ENCODE results near the gene HDDC3.

The HDDC3 gene

GRCh38 chr15:90953947-90954711 lies 21.8 kb upstream of the HDDC3 start:
- DNase-seq = no peak

DNA sequence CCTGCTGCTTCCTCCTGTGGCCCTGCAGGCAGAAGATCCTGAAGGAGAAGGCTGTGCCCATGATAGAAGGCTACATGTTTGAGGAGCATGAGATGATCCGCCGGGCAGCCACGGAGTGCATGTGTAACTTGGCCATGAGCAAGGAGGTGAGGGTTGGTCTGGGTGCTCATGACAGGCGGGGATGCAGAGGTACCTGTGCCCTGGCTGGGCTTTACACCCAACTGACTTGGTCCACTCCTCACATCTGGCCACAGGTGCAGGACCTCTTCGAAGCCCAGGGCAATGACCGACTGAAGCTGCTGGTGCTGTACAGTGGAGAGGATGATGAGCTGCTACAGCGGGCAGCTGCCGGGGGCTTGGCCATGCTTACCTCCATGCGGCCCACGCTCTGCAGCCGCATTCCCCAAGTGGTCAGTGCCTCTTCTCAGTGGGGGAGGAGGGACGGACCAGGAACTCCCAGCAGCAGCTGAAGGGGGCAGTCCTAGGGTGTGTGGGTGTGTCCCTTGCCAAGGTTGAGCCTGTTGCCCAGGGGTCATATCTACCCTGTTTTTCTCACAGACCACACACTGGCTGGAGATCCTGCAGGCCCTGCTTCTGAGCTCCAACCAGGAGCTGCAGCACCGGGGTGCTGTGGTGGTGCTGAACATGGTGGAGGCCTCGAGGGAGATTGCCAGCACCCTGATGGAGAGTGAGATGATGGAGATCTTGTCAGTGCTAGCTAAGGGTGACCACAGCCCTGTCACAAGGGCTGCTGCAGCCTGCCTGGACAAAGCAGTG lies 20.7 kb upstream of the HDDC3 start:
- DNase-seq = no peak

DNA sequence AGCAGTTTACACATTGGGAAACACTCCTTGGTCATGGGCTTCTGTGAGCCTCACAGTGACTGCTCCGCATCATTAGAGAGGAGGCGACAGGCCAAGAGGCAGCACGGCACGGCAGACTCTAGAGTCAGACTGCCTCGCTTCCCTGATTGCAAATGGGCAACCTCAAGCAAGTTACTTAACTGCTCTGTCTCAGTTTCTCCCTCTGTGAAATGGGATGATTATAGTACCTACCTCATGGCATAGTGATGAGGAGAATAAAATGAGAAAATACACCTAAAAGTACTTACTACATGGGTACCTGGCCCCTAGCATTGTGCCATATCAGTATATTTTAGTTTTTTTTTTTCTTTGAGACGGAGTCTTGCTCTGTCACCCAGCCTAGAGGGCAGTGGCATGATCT lies 18.3 kb upstream of the HDDC3 start:
- no peak for DNase-seq

- DNase-seq = no peak
Measured at GRCh38 chr15:90949979-90950675, 17.8 kb upstream of the HDDC3 start.

DNA sequence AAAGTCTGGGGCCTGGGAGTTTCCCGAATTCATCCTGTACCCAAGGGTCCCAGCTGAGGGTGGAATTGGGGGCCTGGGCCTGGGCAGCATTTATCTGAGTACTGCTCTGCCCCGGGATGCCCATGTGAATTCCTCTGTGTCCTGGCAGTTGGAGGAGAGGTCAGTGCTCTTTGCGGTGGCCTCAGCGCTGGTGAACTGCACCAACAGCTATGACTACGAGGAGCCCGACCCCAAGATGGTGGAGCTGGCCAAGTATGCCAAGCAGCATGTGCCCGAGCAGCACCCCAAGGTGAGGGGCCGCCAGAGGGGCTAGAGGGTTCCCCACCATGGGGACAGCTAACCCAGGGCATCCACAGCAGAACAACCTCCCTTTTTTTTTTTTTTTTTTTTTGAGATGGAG lies 16.2 kb upstream of the HDDC3 start:
- DNase-seq = no peak

GRCh38 chr15:90947577-90948357 lies 15.4 kb upstream of the HDDC3 start:
- DNase-seq = no peak

DNA sequence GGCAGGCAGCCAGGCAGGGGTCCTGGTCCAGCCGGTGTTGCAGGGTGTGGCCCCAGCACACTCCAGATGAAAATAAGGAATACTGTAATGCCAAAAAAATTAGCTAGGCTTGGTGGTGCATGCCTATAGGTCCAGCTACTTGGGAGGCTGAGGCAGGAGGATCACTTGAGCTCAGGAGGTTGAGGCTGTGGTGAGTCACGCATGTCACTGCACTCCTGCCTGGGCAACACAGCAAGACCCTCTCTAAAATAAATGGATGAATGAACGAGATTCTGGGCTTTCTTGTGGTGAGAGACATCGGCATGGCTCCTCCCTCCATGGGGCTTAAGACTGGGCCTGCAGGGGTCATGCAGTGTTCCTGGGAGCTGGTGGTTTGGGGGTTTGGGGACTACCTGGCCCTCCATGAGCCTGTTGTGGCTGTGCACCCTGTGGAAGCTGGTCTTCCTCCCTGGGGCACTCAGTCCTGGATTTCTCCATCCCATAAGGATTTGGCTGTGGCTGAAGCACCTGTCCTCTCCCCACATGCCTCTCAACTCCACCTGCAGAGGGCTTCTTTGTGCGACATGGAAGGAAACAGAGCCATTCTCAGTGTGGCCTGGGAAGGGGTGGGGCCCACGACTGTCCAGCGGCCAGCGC lies 14.7 kb upstream of the HDDC3 start:
- DNase-seq = no peak

- no peak for DNase-seq
Measured at GRCh38 chr15:90946538-90946937, 14.2 kb upstream of the HDDC3 start.

GRCh38 chr15:90945091-90945490 lies 12.7 kb upstream of the HDDC3 start:
- no peak for DNase-seq

GRCh38 chr15:90942354-90943120 lies 10.2 kb upstream of the HDDC3 start:
- no peak for DNase-seq

DNA sequence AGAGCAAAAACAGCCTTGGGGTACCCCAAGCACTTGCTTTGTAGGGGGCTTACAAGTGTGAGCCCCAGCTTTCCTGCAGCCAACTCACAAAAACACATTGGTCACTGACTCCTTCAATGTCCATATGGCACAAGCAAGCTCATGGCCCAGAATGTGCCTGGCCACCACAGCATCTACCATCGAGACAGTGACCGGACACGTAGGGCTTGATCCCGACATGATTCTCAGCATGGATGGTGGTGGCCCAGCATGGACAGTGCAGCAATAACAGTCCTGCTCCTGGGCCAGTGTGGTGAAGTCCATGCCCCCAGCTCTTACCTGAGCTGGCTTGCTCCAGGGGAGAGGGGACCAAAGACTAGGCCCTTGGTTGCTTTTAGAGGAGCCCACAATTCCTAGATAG lies 8.7 kb upstream of the HDDC3 start:
- no peak for DNase-seq

- no peak for DNase-seq
Measured at GRCh38 chr15:90939756-90940155, 7.4 kb upstream of the HDDC3 start.

GRCh38 chr15:90938261-90938660 lies 5.9 kb upstream of the HDDC3 start:
- no peak for DNase-seq

- no peak for DNase-seq
Measured at GRCh38 chr15:90936823-90937222, 4.5 kb upstream of the HDDC3 start.

GRCh38 chr15:90934949-90935751 lies 2.8 kb upstream of the HDDC3 start, which contains the start of gene UNC45A:
TSS of gene UNC45A (plus strand) at chr15:90935285. CDS start at chr15:90935325, 40 bp downstream.
- peak; percentile 98 for DNase-seq

- DNase-seq = peak; percentile 89
Measured at GRCh38 chr15:90934256-90934948, 2.1 kb upstream of the HDDC3 start.

GRCh38 chr15:90933301-90933700 lies 952 bp upstream of the HDDC3 start:
- no peak for DNase-seq

GRCh38 chr15:90932660-90932991 lies 277 bp upstream of the HDDC3 start:
- DNase-seq = no peak

DNA sequence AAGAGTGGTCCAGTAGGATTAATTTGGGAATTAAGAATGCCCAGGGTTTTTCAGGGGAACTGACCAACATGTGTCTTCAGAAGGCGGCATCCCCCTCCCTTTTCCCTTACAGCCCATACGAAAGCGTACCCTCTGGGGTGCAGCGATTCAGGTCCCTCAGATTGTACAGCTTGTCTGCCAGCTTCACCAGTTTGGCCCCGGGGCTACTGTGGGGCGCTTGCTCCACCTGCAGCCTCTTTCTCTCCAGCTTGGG lies 848 bp downstream of the HDDC3 start:
- DNase-seq = no peak

DNA sequence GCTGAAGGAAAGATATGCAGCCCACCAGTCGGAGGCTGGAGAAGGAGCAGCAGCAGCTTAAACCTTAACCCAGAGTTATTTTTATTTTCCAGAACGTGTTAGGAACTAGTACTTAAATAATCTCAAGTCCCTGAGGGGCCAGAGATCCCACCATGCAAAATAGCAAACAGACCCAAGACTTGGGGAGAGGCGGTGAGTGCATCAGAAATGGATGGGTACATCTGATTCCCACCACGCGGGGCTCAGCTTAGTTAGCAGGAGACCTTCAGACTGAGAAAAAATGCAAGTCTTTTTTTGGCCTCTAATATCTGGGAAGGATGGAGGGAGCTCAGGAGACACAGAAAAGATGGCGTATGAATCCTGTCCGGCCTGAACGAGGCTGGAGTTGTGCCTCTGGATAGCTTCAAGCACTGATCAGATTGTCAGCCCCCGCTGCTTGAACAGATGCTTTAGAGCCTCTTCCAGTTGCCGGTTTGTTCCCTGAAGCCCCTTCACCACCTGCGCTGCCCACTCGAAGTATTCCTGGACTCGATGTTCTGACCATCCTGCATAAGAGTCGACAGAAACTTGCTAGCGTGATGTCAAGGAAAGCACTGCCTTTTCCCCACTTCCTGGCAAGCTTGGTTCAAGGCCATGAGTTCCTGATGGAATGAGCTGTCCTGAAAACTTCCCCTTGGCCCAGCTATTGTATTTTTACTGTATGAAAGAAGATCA lies 1.3 kb downstream of the HDDC3 start:
- DNase-seq = no peak
